ENCODE results near the gene RWDD4.

Gene RWDD4

GRCh38 chr4:183599284-183599683 is 59.7 kb downstream of the RWDD4 start:
- no peak for DNase-seq

GRCh38 chr4:183596067-183596757 is 62.8 kb downstream of the RWDD4 start:
- DNase-seq, result no peak

GRCh38 chr4:183594823-183595222 is 64.2 kb downstream of the RWDD4 start:
- DNase-seq, result no peak

- DNase-seq, result no peak
Measured at GRCh38 chr4:183591301-183591700, 67.7 kb downstream of the RWDD4 start.
